Measurements from ENCODE around the gene SDSL.

SDSL gene

DNA sequence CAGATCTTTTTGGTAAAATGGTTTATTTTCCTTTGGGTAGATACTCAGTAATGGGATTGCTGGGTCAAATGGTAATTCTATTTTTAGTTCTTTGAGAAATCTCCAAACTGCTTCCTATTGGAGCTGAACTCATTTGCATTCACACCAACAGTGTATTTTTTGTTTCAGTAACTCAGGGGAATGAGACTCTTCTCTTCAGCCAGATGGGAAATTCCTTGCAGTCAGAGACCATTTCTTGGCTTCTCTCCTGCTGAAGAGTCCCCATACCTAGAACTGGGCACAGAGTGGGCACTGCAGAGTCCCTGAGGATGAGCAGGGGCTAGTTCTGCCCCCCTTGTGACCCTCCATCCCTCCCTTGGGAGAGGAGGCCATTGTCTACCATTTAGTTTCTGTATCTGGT, 10.8 kb downstream of the SDSL start:
- Histone ChIP-seq H3F3A (ENCODE audit: insufficient read depth) (no peaks in the 10 kb centered on the region), H3K36me3 (ENCODE audit: low read length) (no peaks in the 10 kb centered on the region), H3K9me2 (replicated peaks; ENCODE audit: insufficient read depth, low read length) (no peaks in the 10 kb centered on the region), H3K27ac (ENCODE audit: low read depth, low read length) (no peak overlapping the region), H3K27me3 (ENCODE audit: low read length) (no peaks in the 10 kb centered on the region; the same call in 1 of the 2 replicates), H4K20me1 (ENCODE audit: low read depth, low read length) (no peaks in the 10 kb centered on the region), H3K4me2 (ENCODE audit: low read depth, low read length, poor library complexity, severe bottlenecking) (no peak overlapping the region), H3K9ac (ENCODE audit: low read length) (no peak overlapping the region), H3K4me3 (ENCODE audit: insufficient read depth, low read length, poor library complexity, severe bottlenecking) (no peak overlapping the region), H3K9me3 (ENCODE audit: insufficient read depth, low read length) (no peaks in the 10 kb centered on the region), H2AFZ (ENCODE audit: low read depth, low read length, severe bottlenecking) (no peak overlapping the region), H3K79me2 (ENCODE audit: insufficient read depth, low read length) (no peaks in the 10 kb centered on the region)
- TF ChIP-seq CTCF (IDR thresholded peaks at IDR 0.05; ENCODE audit: insufficient read depth, low read length, poor library complexity, severe bottlenecking) (no peak), EZH2phosphoT487 (conservative IDR thresholded peaks at IDR 0.05; ENCODE audit: low read length) (no peak)

- H3K27ac ChIP-seq (ENCODE audit: low read depth, low read length) = no peak overlapping the region
- H3K9ac ChIP-seq (ENCODE audit: low read length) = no peak overlapping the region
- no peak for TF ChIP-seq CTCF (IDR thresholded peaks at IDR 0.05; ENCODE audit: insufficient read depth, low read length, poor library complexity, severe bottlenecking)
- no peak for TF ChIP-seq EZH2phosphoT487 (conservative IDR thresholded peaks at IDR 0.05; ENCODE audit: low read length)
- no peaks in the 10 kb centered on the region for H3K79me2 ChIP-seq (ENCODE audit: insufficient read depth, low read length)
- no peaks in the 10 kb centered on the region for H3K27me3 ChIP-seq (ENCODE audit: low read length)
- no peaks in the 10 kb centered on the region for H3F3A ChIP-seq (ENCODE audit: insufficient read depth)
- no peaks in the 10 kb centered on the region for H3K9me2 ChIP-seq (replicated peaks; ENCODE audit: insufficient read depth, low read length)
- H3K9me3 ChIP-seq (ENCODE audit: insufficient read depth, low read length) = no peaks in the 10 kb centered on the region
- no peaks in the 10 kb centered on the region for H3K36me3 ChIP-seq (ENCODE audit: low read length)
- no peaks in the 10 kb centered on the region for H4K20me1 ChIP-seq (ENCODE audit: low read depth, low read length)
- no peak overlapping the region for H3K4me3 ChIP-seq (ENCODE audit: insufficient read depth, low read length, poor library complexity, severe bottlenecking)
- H3K4me2 ChIP-seq (ENCODE audit: low read depth, low read length, poor library complexity, severe bottlenecking) = no peak overlapping the region
- H2AFZ ChIP-seq (ENCODE audit: low read depth, low read length, severe bottlenecking) = no peak overlapping the region
Measured at GRCh38 chr12:113435367-113435766, 13.2 kb downstream of the SDSL start.

DNA sequence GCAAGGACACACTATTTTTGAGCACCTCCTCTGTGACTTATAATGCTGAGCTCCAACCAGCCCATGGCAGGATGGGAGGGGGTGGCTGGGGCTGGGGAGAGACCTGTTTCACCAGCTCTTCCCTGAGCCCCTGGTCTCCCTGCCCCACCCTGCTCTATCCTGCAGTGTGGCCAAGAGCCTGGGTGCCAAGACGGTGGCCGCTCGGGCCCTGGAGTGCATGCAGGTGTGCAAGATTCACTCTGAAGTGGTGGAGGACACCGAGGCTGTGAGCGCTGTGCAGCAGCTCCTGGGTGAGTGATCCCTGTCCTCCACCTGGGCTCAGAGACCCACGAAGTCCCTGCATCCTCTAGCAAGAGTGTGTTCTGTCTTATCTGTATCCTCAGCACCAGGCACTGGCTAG, 14.4 kb downstream of the SDSL start:
- H3K79me2 ChIP-seq (ENCODE audit: insufficient read depth, low read length) = no peaks in the 10 kb centered on the region
- H3K27ac ChIP-seq (ENCODE audit: low read depth, low read length) = no peak overlapping the region
- H3K4me2 ChIP-seq (ENCODE audit: low read depth, low read length, poor library complexity, severe bottlenecking) = no peak overlapping the region
- H3K9me3 ChIP-seq (ENCODE audit: insufficient read depth, low read length) = no peaks in the 10 kb centered on the region
- H3K9ac ChIP-seq (ENCODE audit: low read length) = no peak overlapping the region
- no peak for TF ChIP-seq EZH2phosphoT487 (conservative IDR thresholded peaks at IDR 0.05; ENCODE audit: low read length)
- TF ChIP-seq CTCF (IDR thresholded peaks at IDR 0.05; ENCODE audit: insufficient read depth, low read length, poor library complexity, severe bottlenecking) = no peak
- H3K9me2 ChIP-seq (replicated peaks; ENCODE audit: insufficient read depth, low read length) = no peaks in the 10 kb centered on the region
- H3K27me3 ChIP-seq (ENCODE audit: low read length) = no peaks in the 10 kb centered on the region
- no peak overlapping the region for H3K4me3 ChIP-seq (ENCODE audit: insufficient read depth, low read length, poor library complexity, severe bottlenecking)
- no peaks in the 10 kb centered on the region for H4K20me1 ChIP-seq (ENCODE audit: low read depth, low read length)
- no peaks in the 10 kb centered on the region for H3K36me3 ChIP-seq (ENCODE audit: low read length)
- H2AFZ ChIP-seq (ENCODE audit: low read depth, low read length, severe bottlenecking) = no peak overlapping the region
- no peaks in the 10 kb centered on the region for H3F3A ChIP-seq (ENCODE audit: insufficient read depth)

Measured in SU-DHL-6 (cell line).